Astrocyte (in vitro differentiated cells and primary cell): Measurements from ENCODE around the gene EP400. TPM values are rescaled to one million over a fixed set of nuclear protein-coding genes. Genes with fewer than 3 reads are reported as not detected.
"Not testable (repeated sequence)": the region's sequence is repeated elsewhere in the genome, so short reads cannot be mapped to it uniquely, and the experiment has no call there.

Experiments
- DNase-seq: peaks from one replicate; pipeline ENCODE4 v3.0.0-alpha.2; 2010; ENCODE audit warnings: low read depth
- FAIRE-seq: peaks from 2 replicates; lab custom pipeline; 2011; peaks lifted over from hg19 to GRCh38; lab: Jason Lieb, UNC
- H2AFZ ChIP-seq: 2 replicates; pipeline ENCODE4 v1.6.0; 2012; ENCODE audit warnings: low read depth, low read length, inconsistent platforms
- H3K27ac ChIP-seq: 2 replicates; pipeline ENCODE4 v1.5.1; 2011; ENCODE audit warnings: low read depth, low read length, inconsistent platforms
- H3K27me3 ChIP-seq: 2 replicates; pipeline ENCODE4 v1.6.0; 2011; ENCODE audit warnings: low read length, inconsistent platforms; ENCODE audit not compliant: insufficient read depth
- H3K36me3 ChIP-seq: 2 replicates; pipeline ENCODE4 v1.5.1; 2011; ENCODE audit warnings: low read length, inconsistent platforms; ENCODE audit not compliant: insufficient read depth
- H3K4me1 ChIP-seq: 2 replicates; pipeline ENCODE4 v1.5.1; 2011; ENCODE audit warnings: low read length, inconsistent platforms; ENCODE audit not compliant: insufficient read depth
- H3K4me2 ChIP-seq: 2 replicates; pipeline ENCODE4 v1.6.0; 2012; ENCODE audit warnings: low read length, inconsistent platforms
- H3K4me3 ChIP-seq: 2 replicates; pipeline ENCODE4 v1.5.1; 2011; ENCODE audit warnings: low read depth, mild to moderate bottlenecking, low read length, inconsistent platforms; ENCODE audit not compliant: insufficient read depth
- H3K79me2 ChIP-seq: 2 replicates; pipeline ENCODE4 v1.6.0; 2012; ENCODE audit warnings: mild to moderate bottlenecking, low read length, inconsistent platforms; ENCODE audit not compliant: insufficient read depth
- H3K9ac ChIP-seq: 2 replicates; pipeline ENCODE4 v1.6.0; 2012; ENCODE audit warnings: mild to moderate bottlenecking, low read length, inconsistent platforms
- H3K9me3 ChIP-seq: 2 replicates; pipeline ENCODE4 v1.5.1; 2012; ENCODE audit warnings: low read depth, mild to moderate bottlenecking, low read length, inconsistent platforms; ENCODE audit not compliant: insufficient read depth
- H4K20me1 ChIP-seq: 2 replicates; pipeline ENCODE4 v1.6.0; 2012; ENCODE audit warnings: low read length, inconsistent platforms; ENCODE audit not compliant: insufficient read depth
- H3K27ac Mint-ChIP-seq: one replicate; pipeline ENCODE4 v1.8.0; 2021; ENCODE audit warnings: mild to moderate bottlenecking, mixed read lengths; ENCODE audit not compliant: unreplicated experiment
- H3K27me3 Mint-ChIP-seq: one replicate; pipeline ENCODE4 v1.8.0; 2021; ENCODE audit warnings: low read depth, mixed read lengths; ENCODE audit not compliant: unreplicated experiment
- H3K36me3 Mint-ChIP-seq: one replicate; pipeline ENCODE4 v1.8.0; 2021; ENCODE audit warnings: low read depth, mixed read lengths; ENCODE audit not compliant: unreplicated experiment
- H3K4me1 Mint-ChIP-seq: one replicate; pipeline ENCODE4 v1.8.0; 2021; ENCODE audit warnings: low read depth, mixed read lengths; ENCODE audit not compliant: unreplicated experiment
- H3K4me3 Mint-ChIP-seq: one replicate; pipeline ENCODE4 v1.8.0; 2021; ENCODE audit warnings: mild to moderate bottlenecking, moderate library complexity, mixed read lengths; ENCODE audit not compliant: unreplicated experiment
- H3K9me3 Mint-ChIP-seq: one replicate; pipeline ENCODE4 v1.8.0; 2021; ENCODE audit warnings: mild to moderate bottlenecking, mixed read lengths; ENCODE audit not compliant: unreplicated experiment
- EZH2 ChIP-seq: IDR thresholded peaks from 2 replicates; pipeline ENCODE4 v1.6.1; 2012; ENCODE audit warnings: mild to moderate bottlenecking, low read length, inconsistent platforms; ENCODE audit not compliant: insufficient read depth
- total RNA-seq: library from RNA; stranded (reverse); gene quantifications from 2 replicates; pipeline ENCODE4 v1.2.1, GENCODE V29; 2021
- TF ChIP-seq, protein P1 (sequence below): IDR thresholded peaks from 2 replicates; pipeline ENCODE4 v1.5.1; 2011; ENCODE audit warnings: low read depth, mild to moderate bottlenecking, inconsistent platforms, low read length, moderate library complexity; ENCODE audit not compliant: insufficient read depth

EP400 gene
- total RNA-seq, 1 donor from 2014 or later = 39.8 TPM

DNA sequence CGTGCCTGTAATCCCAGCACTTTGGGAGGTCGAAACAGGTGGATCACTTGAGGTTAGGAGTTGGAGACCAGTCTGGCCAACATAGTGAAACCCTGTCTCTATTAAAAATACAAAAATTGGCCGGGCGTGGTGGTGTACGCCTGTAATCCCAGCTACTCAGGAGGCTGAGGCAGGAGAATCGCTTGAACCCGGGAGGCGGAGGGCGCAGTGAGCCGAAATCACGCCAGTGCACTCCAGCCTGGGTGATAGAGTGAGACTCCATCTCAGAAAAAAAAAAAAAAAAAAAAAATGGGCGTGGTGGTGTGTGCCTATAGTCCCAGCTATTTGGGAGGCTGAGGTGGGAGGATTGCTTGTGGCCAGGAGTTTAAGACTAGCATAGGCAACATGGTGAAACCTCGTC, 4.7 kb downstream of the EP400 start:
- H3K27ac Mint-ChIP-seq, DNase-seq: not testable (repeated sequence)
- H4K20me1 ChIP-seq = peaks cover 70% of the 10 kb centered on the region

DNA sequence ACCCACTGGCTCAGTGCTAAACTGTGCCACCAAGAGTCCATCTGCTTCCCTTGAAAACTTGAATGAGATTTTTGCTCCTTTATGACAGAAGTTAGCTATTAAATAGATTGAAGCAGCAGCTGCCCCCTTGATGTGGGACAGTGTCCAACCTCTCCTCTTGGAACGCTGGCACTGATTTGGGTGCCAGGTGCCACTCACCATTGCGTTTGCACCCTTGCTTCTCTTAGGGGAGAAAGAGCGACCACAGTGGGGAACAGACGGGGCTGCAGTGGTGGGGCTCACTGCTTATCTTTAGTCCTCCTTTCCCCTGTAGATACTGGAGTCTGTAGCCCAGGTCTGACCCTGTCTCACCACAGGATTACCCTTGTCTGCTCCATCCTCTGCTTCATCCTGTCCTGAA, 9.4 kb downstream of the EP400 start:
- peaks cover 21% of the 10 kb centered on the region for H3K4me1 Mint-ChIP-seq
- no peaks in the 10 kb centered on the region for H3K27me3 ChIP-seq
- no peaks in the 10 kb centered on the region for H3K27me3 Mint-ChIP-seq
- H2AFZ ChIP-seq = no peak overlapping the region
- H3K27ac ChIP-seq = no peak overlapping the region
- peaks cover 83% of the 10 kb centered on the region for H4K20me1 ChIP-seq
- H3K4me3 Mint-ChIP-seq = no peak overlapping the region
- no peaks in the 10 kb centered on the region for H3K9me3 ChIP-seq
- peaks cover 10% of the 10 kb centered on the region for H3K4me1 ChIP-seq
- H3K27ac Mint-ChIP-seq = peak overlapping the region; percentile 58
- peaks cover 7% of the 10 kb centered on the region for H3K36me3 Mint-ChIP-seq
- peaks cover 88% of the 10 kb centered on the region for H3K79me2 ChIP-seq
- TF ChIP-seq, protein P1, sequence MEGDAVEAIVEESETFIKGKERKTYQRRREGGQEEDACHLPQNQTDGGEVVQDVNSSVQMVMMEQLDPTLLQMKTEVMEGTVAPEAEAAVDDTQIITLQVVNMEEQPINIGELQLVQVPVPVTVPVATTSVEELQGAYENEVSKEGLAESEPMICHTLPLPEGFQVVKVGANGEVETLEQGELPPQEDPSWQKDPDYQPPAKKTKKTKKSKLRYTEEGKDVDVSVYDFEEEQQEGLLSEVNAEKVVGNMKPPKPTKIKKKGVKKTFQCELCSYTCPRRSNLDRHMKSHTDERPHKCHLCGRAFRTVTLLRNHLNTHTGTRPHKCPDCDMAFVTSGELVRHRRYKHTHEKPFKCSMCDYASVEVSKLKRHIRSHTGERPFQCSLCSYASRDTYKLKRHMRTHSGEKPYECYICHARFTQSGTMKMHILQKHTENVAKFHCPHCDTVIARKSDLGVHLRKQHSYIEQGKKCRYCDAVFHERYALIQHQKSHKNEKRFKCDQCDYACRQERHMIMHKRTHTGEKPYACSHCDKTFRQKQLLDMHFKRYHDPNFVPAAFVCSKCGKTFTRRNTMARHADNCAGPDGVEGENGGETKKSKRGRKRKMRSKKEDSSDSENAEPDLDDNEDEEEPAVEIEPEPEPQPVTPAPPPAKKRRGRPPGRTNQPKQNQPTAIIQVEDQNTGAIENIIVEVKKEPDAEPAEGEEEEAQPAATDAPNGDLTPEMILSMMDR = no peak
- no peak for TF ChIP-seq EZH2
- no peak overlapping the region for H3K4me3 ChIP-seq
- no peaks in the 10 kb centered on the region for H3K9me3 Mint-ChIP-seq
- no peak overlapping the region for H3K9ac ChIP-seq
- FAIRE-seq (no peak), DNase-seq (no peak)
- H3K36me3 ChIP-seq = peaks cover 8% of the 10 kb centered on the region
- no peak overlapping the region for H3K4me2 ChIP-seq

More for the DNA sequence above, 4.7 kb downstream of the EP400 start:
- not testable (repeated sequence) for H3K9me3 ChIP-seq, H3K4me3 Mint-ChIP-seq, H3K4me2 ChIP-seq, FAIRE-seq, H3K9me3 Mint-ChIP-seq, H3K9ac ChIP-seq, H2AFZ ChIP-seq, H3K27me3 Mint-ChIP-seq, H3K27me3 ChIP-seq, H3K4me1 ChIP-seq, H3K36me3 Mint-ChIP-seq, H3K36me3 ChIP-seq, H3K27ac ChIP-seq, H3K4me3 ChIP-seq
- peaks cover 93% of the 10 kb centered on the region for H3K79me2 ChIP-seq
- H3K4me1 Mint-ChIP-seq = peaks cover 18% of the 10 kb centered on the region

DNA sequence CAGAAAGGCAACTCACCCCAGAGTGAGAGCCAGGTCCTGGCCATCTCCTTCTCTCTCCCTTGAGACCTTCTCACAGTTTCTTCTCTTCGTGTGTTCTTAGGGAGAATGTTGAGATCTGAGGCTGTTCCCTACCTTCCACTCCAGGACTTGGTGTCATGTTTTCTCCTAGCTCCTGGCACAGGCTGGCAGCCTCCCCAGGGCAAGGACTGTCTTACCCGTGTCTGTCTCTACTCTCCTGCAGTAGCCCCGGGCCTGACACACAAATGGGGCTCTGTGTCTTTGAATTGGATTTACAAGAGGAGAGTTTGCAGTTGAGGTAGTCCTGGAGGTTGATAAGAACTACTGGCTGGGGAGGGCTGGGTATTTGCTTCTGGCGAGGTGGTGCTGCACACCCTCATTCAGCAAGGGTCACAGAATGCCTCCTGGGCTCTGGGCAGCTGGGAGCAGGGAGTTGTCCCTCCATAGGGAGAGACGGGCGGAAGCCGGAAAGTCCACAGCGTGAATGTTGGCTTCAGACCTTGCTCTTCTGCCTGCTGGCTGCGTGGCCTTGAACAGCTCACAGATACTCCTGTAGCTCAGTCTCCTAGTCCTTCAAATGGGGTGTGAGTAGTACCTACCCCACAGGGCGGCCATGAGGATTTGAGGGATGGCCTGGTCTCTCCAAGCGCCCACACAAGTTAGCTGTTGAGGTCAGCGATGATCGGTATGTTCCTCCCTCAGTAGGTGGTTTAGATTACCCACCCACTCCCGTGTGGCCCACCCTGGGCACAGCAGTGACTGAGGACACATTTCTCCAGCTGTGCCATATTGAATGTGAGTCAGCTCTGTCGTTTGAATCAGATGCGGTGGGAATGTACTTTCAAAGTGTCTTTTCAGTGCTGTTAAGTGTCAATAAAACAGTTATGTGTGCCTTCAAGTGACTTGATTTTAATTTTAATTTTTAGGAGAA, 10.2 kb downstream of the EP400 start:
- Mint-ChIP-seq H3K4me3 (no peak overlapping the region), H3K27me3 (no peaks in the 10 kb centered on the region), H3K9me3 (no peaks in the 10 kb centered on the region), H3K27ac (peak overlapping the region; percentile 58), H3K36me3 (peaks cover 7% of the 10 kb centered on the region), H3K4me1 (peaks cover 21% of the 10 kb centered on the region)
- H2AFZ ChIP-seq = no peak overlapping the region
- H3K36me3 ChIP-seq = peaks cover 8% of the 10 kb centered on the region
- H4K20me1 ChIP-seq = peaks cover 84% of the 10 kb centered on the region
- DNase-seq = no peak
- H3K9me3 ChIP-seq = no peaks in the 10 kb centered on the region
- no peak overlapping the region for H3K27ac ChIP-seq
- H3K4me2 ChIP-seq = no peak overlapping the region
- H3K27me3 ChIP-seq = no peaks in the 10 kb centered on the region
- TF ChIP-seq, protein P1 = no peak
- no peak for TF ChIP-seq EZH2
- H3K79me2 ChIP-seq = peaks cover 88% of the 10 kb centered on the region
- no peak overlapping the region for H3K9ac ChIP-seq
- no peak overlapping the region for H3K4me3 ChIP-seq
- FAIRE-seq = no peak
- H3K4me1 ChIP-seq = peaks cover 10% of the 10 kb centered on the region

DNA sequence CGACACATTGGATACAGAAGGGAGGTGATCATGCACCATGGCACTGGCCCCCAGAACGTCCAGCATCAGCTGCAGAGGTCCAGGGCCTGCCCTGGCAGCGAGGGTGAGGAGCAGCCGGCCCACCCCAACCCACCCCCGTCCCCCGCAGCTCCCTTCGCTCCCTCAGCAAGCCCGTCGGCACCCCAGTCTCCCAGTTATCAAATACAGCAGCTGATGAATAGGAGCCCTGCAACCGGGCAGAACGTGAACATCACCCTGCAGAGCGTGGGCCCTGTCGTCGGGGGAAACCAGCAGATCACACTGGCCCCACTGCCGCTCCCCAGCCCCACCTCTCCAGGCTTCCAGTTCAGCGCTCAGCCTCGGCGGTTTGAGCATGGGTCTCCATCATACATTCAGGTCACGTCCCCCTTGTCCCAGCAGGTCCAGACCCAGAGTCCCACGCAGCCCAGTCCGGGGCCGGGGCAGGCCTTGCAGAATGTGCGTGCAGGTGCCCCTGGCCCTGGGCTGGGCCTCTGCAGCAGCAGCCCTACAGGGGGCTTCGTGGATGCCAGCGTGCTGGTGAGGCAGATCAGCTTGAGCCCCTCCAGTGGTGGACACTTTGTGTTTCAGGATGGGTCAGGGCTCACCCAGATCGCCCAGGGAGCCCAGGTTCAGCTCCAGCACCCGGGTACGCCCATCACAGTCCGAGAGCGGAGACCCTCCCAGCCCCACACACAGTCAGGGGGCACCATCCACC, 11.0 kb downstream of the EP400 start:
- not testable (repeated sequence) for H3K36me3 Mint-ChIP-seq, H2AFZ ChIP-seq, H3K27me3 ChIP-seq, H3K4me3 ChIP-seq, H3K27me3 Mint-ChIP-seq, DNase-seq, H3K4me1 ChIP-seq, H3K9ac ChIP-seq, H3K27ac Mint-ChIP-seq, H3K4me2 ChIP-seq, H3K36me3 ChIP-seq, H3K9me3 ChIP-seq, H3K9me3 Mint-ChIP-seq, H3K4me3 Mint-ChIP-seq, H3K27ac ChIP-seq, FAIRE-seq
- H4K20me1 ChIP-seq = peaks cover 83% of the 10 kb centered on the region
- peaks cover 88% of the 10 kb centered on the region for H3K79me2 ChIP-seq
- peaks cover 18% of the 10 kb centered on the region for H3K4me1 Mint-ChIP-seq
